ENCODE results near the gene SORCS3.

The SORCS3 gene

DNA sequence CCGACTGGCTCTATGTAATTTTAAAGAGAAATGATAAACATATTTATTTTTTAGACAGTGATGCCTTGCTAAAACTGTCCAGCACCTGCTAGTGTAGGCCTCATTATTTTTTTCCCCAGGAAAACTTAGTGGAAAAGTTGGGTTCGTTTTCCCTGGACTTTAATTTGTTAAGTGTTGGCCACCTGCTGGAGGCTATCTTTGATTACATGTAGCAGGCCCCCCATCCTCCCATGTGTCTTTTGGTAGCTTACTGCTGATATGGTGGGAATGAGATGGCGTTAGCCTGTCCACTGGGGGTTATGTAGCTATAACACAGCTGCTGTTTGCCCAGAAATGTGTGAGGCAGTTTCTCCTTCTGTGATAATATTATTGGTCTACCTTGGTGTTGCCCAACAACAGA is 265.0 kb downstream of the SORCS3 start:
- no peaks in the 10 kb centered on the region for H3K27me3 ChIP-seq (ENCODE audit: insufficient read depth, low read depth)
- H4K20me1 ChIP-seq (ENCODE audit: insufficient read depth) = no peaks in the 10 kb centered on the region
- H3K36me3 ChIP-seq (ENCODE audit: insufficient read depth) = no peaks in the 10 kb centered on the region
- H3K79me2 ChIP-seq (ENCODE audit: insufficient read depth, low read depth) = no peaks in the 10 kb centered on the region
- no peaks in the 10 kb centered on the region for H3K4me1 ChIP-seq (ENCODE audit: low read depth, poor library complexity, severe bottlenecking)
- H3K9ac ChIP-seq = no peak overlapping the region
- no peak overlapping the region for H3K4me3 ChIP-seq (IDR thresholded peaks at IDR 0.05; ENCODE audit: insufficient read depth, low read depth, low read length)
- TF ChIP-seq, protein P1, sequence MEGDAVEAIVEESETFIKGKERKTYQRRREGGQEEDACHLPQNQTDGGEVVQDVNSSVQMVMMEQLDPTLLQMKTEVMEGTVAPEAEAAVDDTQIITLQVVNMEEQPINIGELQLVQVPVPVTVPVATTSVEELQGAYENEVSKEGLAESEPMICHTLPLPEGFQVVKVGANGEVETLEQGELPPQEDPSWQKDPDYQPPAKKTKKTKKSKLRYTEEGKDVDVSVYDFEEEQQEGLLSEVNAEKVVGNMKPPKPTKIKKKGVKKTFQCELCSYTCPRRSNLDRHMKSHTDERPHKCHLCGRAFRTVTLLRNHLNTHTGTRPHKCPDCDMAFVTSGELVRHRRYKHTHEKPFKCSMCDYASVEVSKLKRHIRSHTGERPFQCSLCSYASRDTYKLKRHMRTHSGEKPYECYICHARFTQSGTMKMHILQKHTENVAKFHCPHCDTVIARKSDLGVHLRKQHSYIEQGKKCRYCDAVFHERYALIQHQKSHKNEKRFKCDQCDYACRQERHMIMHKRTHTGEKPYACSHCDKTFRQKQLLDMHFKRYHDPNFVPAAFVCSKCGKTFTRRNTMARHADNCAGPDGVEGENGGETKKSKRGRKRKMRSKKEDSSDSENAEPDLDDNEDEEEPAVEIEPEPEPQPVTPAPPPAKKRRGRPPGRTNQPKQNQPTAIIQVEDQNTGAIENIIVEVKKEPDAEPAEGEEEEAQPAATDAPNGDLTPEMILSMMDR (conservative IDR thresholded peaks at IDR 0.05; ENCODE audit: low read depth, low read length) = no peak
- H2AFZ ChIP-seq (ENCODE audit: low read depth) = no peak overlapping the region
- no peak overlapping the region for H3K27ac ChIP-seq
- no peak overlapping the region for H3K4me2 ChIP-seq

DNA sequence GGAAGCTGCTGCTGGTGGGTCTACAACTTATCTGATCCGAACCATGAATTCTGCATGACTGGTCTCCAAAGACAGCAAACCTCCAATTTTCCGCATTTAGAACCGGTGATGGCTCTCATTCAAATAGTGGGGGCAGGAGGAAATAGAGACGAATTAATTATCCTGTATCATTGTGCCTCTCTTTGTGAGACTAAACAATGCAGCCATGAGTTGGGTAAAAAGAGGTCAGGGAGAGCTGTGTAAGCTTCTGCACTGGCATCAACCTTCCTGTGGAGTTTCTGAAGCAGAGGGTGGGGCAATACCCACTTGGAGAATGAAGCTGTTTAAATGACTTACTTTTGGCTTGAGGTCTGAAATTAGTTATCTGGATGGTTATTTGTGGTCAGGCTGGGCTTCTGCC is 266.4 kb downstream of the SORCS3 start:
- no peaks in the 10 kb centered on the region for H3K27me3 ChIP-seq (ENCODE audit: insufficient read depth, low read depth)
- no peak overlapping the region for H3K27ac ChIP-seq
- H3K4me2 ChIP-seq = no peak overlapping the region
- H3K4me3 ChIP-seq (IDR thresholded peaks at IDR 0.05; ENCODE audit: insufficient read depth, low read depth, low read length) = no peak overlapping the region
- TF ChIP-seq, protein P1 (conservative IDR thresholded peaks at IDR 0.05; ENCODE audit: low read depth, low read length) = no peak
- H3K36me3 ChIP-seq (ENCODE audit: insufficient read depth) = no peaks in the 10 kb centered on the region
- H4K20me1 ChIP-seq (ENCODE audit: insufficient read depth) = no peaks in the 10 kb centered on the region
- no peak overlapping the region for H2AFZ ChIP-seq (ENCODE audit: low read depth)
- H3K79me2 ChIP-seq (ENCODE audit: insufficient read depth, low read depth) = no peaks in the 10 kb centered on the region
- H3K4me1 ChIP-seq (ENCODE audit: low read depth, poor library complexity, severe bottlenecking) = no peaks in the 10 kb centered on the region
- H3K9ac ChIP-seq = no peak overlapping the region

DNA sequence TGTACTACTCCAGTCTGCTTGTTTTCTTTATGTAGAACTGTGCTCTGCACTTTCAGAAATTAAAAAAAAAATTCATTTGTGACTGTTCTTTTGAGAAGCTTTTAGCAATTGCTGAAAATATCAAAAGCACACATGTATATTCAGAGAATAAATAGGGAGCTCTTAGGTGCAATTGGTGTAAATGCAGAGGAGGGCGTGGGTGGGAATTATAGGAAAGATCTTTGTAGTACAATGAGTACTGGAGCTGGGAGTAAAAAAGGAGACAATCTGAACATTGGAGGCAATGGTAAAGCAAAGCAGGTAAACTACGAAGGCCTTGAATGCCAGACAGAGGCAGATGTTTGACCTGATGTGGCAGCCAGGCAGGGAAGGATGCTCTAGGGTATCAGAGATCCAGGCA is 267.5 kb downstream of the SORCS3 start:
- no peak overlapping the region for H3K4me2 ChIP-seq
- no peaks in the 10 kb centered on the region for H3K4me1 ChIP-seq (ENCODE audit: low read depth, poor library complexity, severe bottlenecking)
- H3K9ac ChIP-seq = no peak overlapping the region
- H3K79me2 ChIP-seq (ENCODE audit: insufficient read depth, low read depth) = no peaks in the 10 kb centered on the region
- H3K27me3 ChIP-seq (ENCODE audit: insufficient read depth, low read depth) = no peaks in the 10 kb centered on the region
- TF ChIP-seq, protein P1 (conservative IDR thresholded peaks at IDR 0.05; ENCODE audit: low read depth, low read length) = no peak
- H3K36me3 ChIP-seq (ENCODE audit: insufficient read depth) = no peaks in the 10 kb centered on the region
- H4K20me1 ChIP-seq (ENCODE audit: insufficient read depth) = no peaks in the 10 kb centered on the region
- H3K27ac ChIP-seq = no peak overlapping the region
- no peak overlapping the region for H2AFZ ChIP-seq (ENCODE audit: low read depth)
- H3K4me3 ChIP-seq (IDR thresholded peaks at IDR 0.05; ENCODE audit: insufficient read depth, low read depth, low read length) = no peak overlapping the region

DNA sequence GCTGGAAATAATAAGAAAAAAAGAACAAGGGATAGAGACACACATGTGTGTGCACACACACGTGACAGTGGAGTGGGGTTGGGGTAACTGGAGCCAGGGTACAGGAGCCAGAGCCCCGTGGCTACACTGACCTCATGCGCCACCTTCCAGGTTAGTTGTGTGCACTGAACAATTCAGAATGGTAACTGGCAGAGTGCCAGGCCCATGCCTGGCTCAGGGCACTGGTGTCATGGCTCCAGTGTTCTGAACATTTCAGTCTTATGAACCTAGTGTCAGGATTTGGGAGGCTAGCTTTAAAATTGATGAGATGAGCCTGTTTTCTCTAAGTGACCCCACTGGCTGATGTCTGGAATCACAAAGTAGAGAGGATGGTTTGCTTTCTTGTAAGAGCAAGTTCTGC is 269.6 kb downstream of the SORCS3 start:
- Histone ChIP-seq H2AFZ (ENCODE audit: low read depth) (no peak overlapping the region), H3K4me3 (IDR thresholded peaks at IDR 0.05; ENCODE audit: insufficient read depth, low read depth, low read length) (no peak overlapping the region), H4K20me1 (ENCODE audit: insufficient read depth) (no peaks in the 10 kb centered on the region), H3K79me2 (ENCODE audit: insufficient read depth, low read depth) (no peaks in the 10 kb centered on the region), H3K27ac (no peak overlapping the region), H3K4me2 (no peak overlapping the region), H3K36me3 (ENCODE audit: insufficient read depth) (no peaks in the 10 kb centered on the region), H3K27me3 (ENCODE audit: insufficient read depth, low read depth) (no peaks in the 10 kb centered on the region), H3K9ac (no peak overlapping the region), H3K4me1 (ENCODE audit: low read depth, poor library complexity, severe bottlenecking) (no peaks in the 10 kb centered on the region)
- TF ChIP-seq, protein P1 (conservative IDR thresholded peaks at IDR 0.05; ENCODE audit: low read depth, low read length) = no peak
